Measurements from ENCODE around the gene STAMBPL1. TPM values are rescaled to one million over a fixed set of nuclear protein-coding genes. Genes with fewer than 3 reads are reported as not detected.

Gene STAMBPL1
- total RNA-seq, 1 donor from 2014 or later = 2.6 TPM

DNA sequence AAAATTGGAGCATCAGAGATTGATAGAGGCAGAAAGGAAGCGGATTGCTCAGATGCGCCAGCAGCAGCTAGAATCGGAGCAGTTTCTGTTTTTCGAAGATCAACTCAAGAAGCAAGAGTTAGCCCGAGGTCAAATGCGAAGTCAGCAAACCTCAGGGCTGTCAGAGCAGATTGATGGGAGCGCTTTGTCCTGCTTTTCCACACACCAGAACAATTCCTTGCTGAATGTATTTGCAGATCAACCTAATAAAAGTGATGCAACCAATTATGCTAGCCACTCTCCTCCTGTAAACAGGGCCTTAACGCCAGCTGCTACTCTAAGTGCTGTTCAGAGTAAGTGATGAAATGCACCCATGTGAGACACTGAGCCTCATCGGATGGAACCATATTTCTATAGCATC is 33.1 kb downstream of the STAMBPL1 start:
- Histone ChIP-seq H3K27me3 (ENCODE audit: control insufficient read depth, insufficient read depth, low read length) (no peaks in the 10 kb centered on the region), H3K4me3 (ENCODE audit: low read depth, low read length) (no peak overlapping the region), H3K36me3 (ENCODE audit: control insufficient read depth, insufficient read depth, low read length) (no peaks in the 10 kb centered on the region)
- TF ChIP-seq, protein P1, sequence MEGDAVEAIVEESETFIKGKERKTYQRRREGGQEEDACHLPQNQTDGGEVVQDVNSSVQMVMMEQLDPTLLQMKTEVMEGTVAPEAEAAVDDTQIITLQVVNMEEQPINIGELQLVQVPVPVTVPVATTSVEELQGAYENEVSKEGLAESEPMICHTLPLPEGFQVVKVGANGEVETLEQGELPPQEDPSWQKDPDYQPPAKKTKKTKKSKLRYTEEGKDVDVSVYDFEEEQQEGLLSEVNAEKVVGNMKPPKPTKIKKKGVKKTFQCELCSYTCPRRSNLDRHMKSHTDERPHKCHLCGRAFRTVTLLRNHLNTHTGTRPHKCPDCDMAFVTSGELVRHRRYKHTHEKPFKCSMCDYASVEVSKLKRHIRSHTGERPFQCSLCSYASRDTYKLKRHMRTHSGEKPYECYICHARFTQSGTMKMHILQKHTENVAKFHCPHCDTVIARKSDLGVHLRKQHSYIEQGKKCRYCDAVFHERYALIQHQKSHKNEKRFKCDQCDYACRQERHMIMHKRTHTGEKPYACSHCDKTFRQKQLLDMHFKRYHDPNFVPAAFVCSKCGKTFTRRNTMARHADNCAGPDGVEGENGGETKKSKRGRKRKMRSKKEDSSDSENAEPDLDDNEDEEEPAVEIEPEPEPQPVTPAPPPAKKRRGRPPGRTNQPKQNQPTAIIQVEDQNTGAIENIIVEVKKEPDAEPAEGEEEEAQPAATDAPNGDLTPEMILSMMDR (IDR thresholded peaks at IDR 0.05; ENCODE audit: insufficient read depth, low read length, severe bottlenecking) = no peak
- DNase-seq (ENCODE audit: low read depth) = no peak
- no peak for FAIRE-seq

GRCh38 chr10:88913788-88914187 is 33.7 kb downstream of the STAMBPL1 start:
- TF ChIP-seq, protein P1 (IDR thresholded peaks at IDR 0.05; ENCODE audit: insufficient read depth, low read length, severe bottlenecking) = no peak
- DNase-seq (ENCODE audit: low read depth) = no peak
- Histone ChIP-seq H3K36me3 (ENCODE audit: control insufficient read depth, insufficient read depth, low read length) (no peaks in the 10 kb centered on the region), H3K27me3 (ENCODE audit: control insufficient read depth, insufficient read depth, low read length) (no peaks in the 10 kb centered on the region), H3K4me3 (ENCODE audit: low read depth, low read length) (no peak overlapping the region)
- FAIRE-seq = no peak

- DNase-seq (ENCODE audit: low read depth) = no peak
- no peak overlapping the region for H3K4me3 ChIP-seq (ENCODE audit: low read depth, low read length)
- no peak for FAIRE-seq
- TF ChIP-seq, protein P1 (IDR thresholded peaks at IDR 0.05; ENCODE audit: insufficient read depth, low read length, severe bottlenecking) = no peak
- no peaks in the 10 kb centered on the region for H3K36me3 ChIP-seq (ENCODE audit: control insufficient read depth, insufficient read depth, low read length)
- no peaks in the 10 kb centered on the region for H3K27me3 ChIP-seq (ENCODE audit: control insufficient read depth, insufficient read depth, low read length)
Measured at GRCh38 chr10:88915781-88916180, 35.7 kb downstream of the STAMBPL1 start.

DNA sequence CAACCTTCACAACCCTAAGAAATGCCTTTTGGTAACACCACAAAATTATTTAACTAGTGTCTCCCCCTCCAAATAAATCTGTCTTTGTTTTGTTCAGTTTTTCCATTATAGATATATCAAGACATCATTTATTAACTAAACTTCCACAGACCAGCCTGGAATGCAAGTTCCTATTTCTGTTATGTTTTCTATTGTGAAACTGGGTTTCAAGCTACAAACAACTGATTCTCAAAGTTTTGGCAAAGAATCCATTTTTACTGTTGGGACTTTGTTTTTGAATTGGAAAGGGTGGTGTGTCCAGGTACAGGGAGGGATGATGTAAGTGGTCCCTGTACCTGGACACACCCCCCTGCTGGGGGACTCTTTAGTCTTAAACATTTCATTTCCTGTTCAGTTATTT is 36.2 kb downstream of the STAMBPL1 start:
- no peak for DNase-seq (ENCODE audit: low read depth)
- H3K27me3 ChIP-seq (ENCODE audit: control insufficient read depth, insufficient read depth, low read length) = no peaks in the 10 kb centered on the region
- FAIRE-seq = no peak
- H3K36me3 ChIP-seq (ENCODE audit: control insufficient read depth, insufficient read depth, low read length) = no peaks in the 10 kb centered on the region
- TF ChIP-seq, protein P1 (IDR thresholded peaks at IDR 0.05; ENCODE audit: insufficient read depth, low read length, severe bottlenecking) = no peak
- no peak overlapping the region for H3K4me3 ChIP-seq (ENCODE audit: low read depth, low read length)

DNA sequence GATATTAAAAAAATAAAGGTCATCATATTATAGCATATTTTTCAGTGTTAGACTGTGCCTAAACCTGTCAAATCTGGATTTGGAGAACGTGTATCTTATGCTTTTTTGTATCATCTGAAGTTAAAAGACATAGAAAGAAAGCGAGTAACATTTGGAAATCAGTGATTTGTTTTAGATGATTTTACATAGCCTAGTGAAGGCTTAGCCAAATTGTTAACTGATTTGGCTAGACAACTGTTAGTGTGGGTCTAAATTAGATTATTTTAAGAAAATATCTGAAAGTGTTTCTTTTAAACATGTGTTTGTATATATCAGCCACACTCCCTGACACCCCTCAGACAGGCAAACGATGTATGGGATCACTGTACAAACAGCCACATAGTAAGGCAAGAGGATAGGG is 36.9 kb downstream of the STAMBPL1 start:
- TF ChIP-seq, protein P1 (IDR thresholded peaks at IDR 0.05; ENCODE audit: insufficient read depth, low read length, severe bottlenecking) = no peak
- no peaks in the 10 kb centered on the region for H3K36me3 ChIP-seq (ENCODE audit: control insufficient read depth, insufficient read depth, low read length)
- H3K4me3 ChIP-seq (ENCODE audit: low read depth, low read length) = no peak overlapping the region
- H3K27me3 ChIP-seq (ENCODE audit: control insufficient read depth, insufficient read depth, low read length) = no peaks in the 10 kb centered on the region
- no peak for FAIRE-seq
- no peak for DNase-seq (ENCODE audit: low read depth)

DNA sequence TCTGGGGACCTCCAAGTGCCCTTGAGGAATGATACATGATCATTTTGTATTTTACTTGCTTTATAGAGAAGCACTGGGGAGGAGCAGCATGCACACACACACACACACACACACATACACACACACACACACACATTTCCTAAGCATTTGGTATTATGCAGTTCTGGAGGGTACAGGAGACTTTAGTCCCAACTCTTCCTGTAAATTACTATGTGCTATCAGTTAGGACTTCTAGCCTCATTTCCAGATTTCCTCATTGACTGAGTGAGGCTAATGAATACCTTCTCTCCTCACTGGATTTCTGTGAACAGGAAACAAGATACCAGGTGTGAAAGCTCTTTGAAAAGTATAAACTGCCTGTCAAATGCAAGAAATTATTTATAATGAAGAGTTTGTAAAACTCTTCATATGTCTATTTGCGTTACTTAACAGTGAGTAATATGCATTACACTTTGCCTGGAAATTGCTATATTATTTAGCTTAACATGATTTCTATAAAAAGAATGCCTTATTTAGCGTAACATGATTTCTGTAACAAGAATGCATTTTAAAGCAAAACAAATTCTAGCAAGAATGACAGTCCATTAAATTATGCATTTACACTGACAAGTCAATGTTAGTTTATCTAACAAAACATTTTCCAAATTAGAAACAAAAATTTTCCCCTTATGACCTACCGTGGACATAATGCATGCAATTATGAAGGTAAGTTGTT is 38.3 kb downstream of the STAMBPL1 start:
- Histone ChIP-seq H3K4me3 (ENCODE audit: low read depth, low read length) (no peak overlapping the region), H3K36me3 (ENCODE audit: control insufficient read depth, insufficient read depth, low read length) (no peaks in the 10 kb centered on the region), H3K27me3 (ENCODE audit: control insufficient read depth, insufficient read depth, low read length) (no peaks in the 10 kb centered on the region)
- FAIRE-seq (no peak), DNase-seq (ENCODE audit: low read depth) (no peak)
- TF ChIP-seq, protein P1 (IDR thresholded peaks at IDR 0.05; ENCODE audit: insufficient read depth, low read length, severe bottlenecking) = no peak

All from bronchial epithelial cell (primary cell).